OCI-LY1 (cell line): ENCODE measurements around the gene TMEM244.

Experiments used
- CTCF ChIP-seq: fragments of 200-600 bp; sonication (generic), shearing (Covaris generic); IDR thresholded peaks from 2 replicates; pipeline ENCODE4 v1.5.1; 2017; ENCODE audit warnings: mild to moderate bottlenecking, antibody characterized with exemption, low read length, moderate library complexity, mixed read lengths
- EZH2 ChIP-seq: fragments of 200-600 bp; sonication (generic), shearing (Covaris generic); IDR thresholded peaks from 2 replicates; pipeline ENCODE4 v1.8.0; 2017; ENCODE audit warnings: borderline replicate concordance, mixed run types, mild to moderate bottlenecking, antibody characterized with exemption, low read length, moderate library complexity, mixed read lengths

- TF ChIP-seq CTCF (no peak), EZH2 (no peak)
These were observed 2.5 kb upstream of the TMEM244 start for GRCh38 chr6:129863664-129864063.
